OCI-LY3 (cell line): ENCODE data around the gene ADD3.

ENCODE experiments used
- H2AFZ ChIP-seq: fragments of 200-600, 300-600 bp; shearing (Covaris generic); 2 replicates; pipeline ENCODE4 v1.6.0; 2014; ENCODE audit warnings: antibody characterized with exemption, low read depth, low read length
- H3K27ac ChIP-seq: fragments of 200-600, 300-600 bp; sonication (generic); 2 replicates; pipeline ENCODE4 v1.5.1; 2014; ENCODE audit warnings: mild to moderate bottlenecking, low read length, moderate library complexity, mixed read lengths
- H3K27me3 ChIP-seq: fragments of 200-600, 300-600 bp; sonication (generic); 2 replicates; pipeline ENCODE4 v1.6.1; 2014; ENCODE audit warnings: low read depth, low read length, mixed read lengths
- H3K36me3 ChIP-seq: fragments of 200-600, 300-600 bp; sonication (generic); replicated peaks from 2 replicates; pipeline ENCODE3; 2014; ENCODE audit warnings: low read depth, low read length, mixed read lengths
- H3K4me1 ChIP-seq: fragments of 300-600, 200-600 bp; sonication (generic); 2 replicates; pipeline ENCODE4 v1.6.1; 2014; ENCODE audit warnings: low read length, mixed read lengths
- H3K4me2 ChIP-seq: fragments of 200-600, 300-600 bp; sonication (generic); 2 replicates; pipeline ENCODE4 v1.6.1; 2014; ENCODE audit warnings: low read length, mixed read lengths
- H3K4me3 ChIP-seq: fragments of 300-600, 200-600 bp; sonication (generic); 2 replicates; pipeline ENCODE4 v1.5.1; 2014; ENCODE audit warnings: antibody characterized with exemption, mild to moderate bottlenecking, low read length, moderate library complexity
- H3K79me2 ChIP-seq: fragments of 300-600, 200-600 bp; shearing (Covaris generic); 2 replicates; pipeline ENCODE4 v1.6.1; 2014; ENCODE audit warnings: mild to moderate bottlenecking, low read length, mixed read lengths
- H3K9ac ChIP-seq: fragments of 300-600, 200-600 bp; shearing (Covaris generic); 2 replicates; pipeline ENCODE4 v1.6.0; 2014; ENCODE audit warnings: mild to moderate bottlenecking, low read length, moderate library complexity
- H3K9me3 ChIP-seq: fragments of 200-600, 300-600 bp; shearing (Covaris generic); 2 replicates; pipeline ENCODE4 v1.6.1; 2014; ENCODE audit warnings: low read length, mixed read lengths; ENCODE audit not compliant: insufficient read depth
- H4K20me1 ChIP-seq: fragments of 200-600, 300-600 bp; sonication (generic); 2 replicates; pipeline ENCODE4 v1.6.1; 2016; ENCODE audit warnings: low read length, mixed read lengths; ENCODE audit not compliant: insufficient read depth
- EZH2phosphoT487 ChIP-seq: fragments of 200-600 bp; shearing (Covaris generic); IDR thresholded peaks from 2 replicates; pipeline ENCODE4 v1.6.1; 2018; ENCODE audit warnings: antibody characterized with exemption, mixed run types, low read depth
- TF ChIP-seq, protein P1 (sequence below): fragments of 200-600, 300-600 bp; sonication (generic); IDR thresholded peaks from 2 replicates; pipeline ENCODE4 v1.5.1; 2014; ENCODE audit warnings: antibody characterized with exemption, low read length, low read depth

Gene ADD3

DNA sequence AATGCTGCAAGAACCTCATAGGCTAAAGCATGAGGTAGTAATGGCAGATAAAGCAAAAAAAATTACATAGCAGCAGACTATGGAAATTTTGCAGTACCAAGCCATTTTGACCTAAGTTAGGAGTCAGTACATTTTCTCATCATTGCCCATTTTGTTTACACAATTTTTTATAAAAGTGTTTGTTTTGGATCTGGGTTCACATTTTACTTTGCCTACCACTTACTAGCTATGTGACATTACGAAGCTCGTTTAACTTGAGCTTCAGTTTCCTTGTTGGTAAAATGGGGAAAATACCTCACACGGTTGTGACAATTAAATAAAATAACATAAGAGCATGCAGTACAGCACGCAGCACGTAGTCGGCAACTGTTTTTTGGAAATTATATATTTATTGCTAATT, 99.6 kb downstream of the ADD3 start:
- no peaks in the 10 kb centered on the region for H3K79me2 ChIP-seq
- peaks cover 10% of the 10 kb centered on the region for H3K36me3 ChIP-seq
- peaks cover 20% of the 10 kb centered on the region for H3K4me1 ChIP-seq

GRCh38 chr10:110107887-110108286, 100.1 kb downstream of the ADD3 start:
- H3K4me3 ChIP-seq, result no peak overlapping the region
- no peak overlapping the region for H3K27ac ChIP-seq
- 0 out of 2 replicates have a peak, but pooled peaks cover 8% of the 10 kb centered on the region for H3K9me3 ChIP-seq
- no peaks in the 10 kb centered on the region for H4K20me1 ChIP-seq
- H3K79me2 ChIP-seq, result no peaks in the 10 kb centered on the region
- TF ChIP-seq, protein P1, sequence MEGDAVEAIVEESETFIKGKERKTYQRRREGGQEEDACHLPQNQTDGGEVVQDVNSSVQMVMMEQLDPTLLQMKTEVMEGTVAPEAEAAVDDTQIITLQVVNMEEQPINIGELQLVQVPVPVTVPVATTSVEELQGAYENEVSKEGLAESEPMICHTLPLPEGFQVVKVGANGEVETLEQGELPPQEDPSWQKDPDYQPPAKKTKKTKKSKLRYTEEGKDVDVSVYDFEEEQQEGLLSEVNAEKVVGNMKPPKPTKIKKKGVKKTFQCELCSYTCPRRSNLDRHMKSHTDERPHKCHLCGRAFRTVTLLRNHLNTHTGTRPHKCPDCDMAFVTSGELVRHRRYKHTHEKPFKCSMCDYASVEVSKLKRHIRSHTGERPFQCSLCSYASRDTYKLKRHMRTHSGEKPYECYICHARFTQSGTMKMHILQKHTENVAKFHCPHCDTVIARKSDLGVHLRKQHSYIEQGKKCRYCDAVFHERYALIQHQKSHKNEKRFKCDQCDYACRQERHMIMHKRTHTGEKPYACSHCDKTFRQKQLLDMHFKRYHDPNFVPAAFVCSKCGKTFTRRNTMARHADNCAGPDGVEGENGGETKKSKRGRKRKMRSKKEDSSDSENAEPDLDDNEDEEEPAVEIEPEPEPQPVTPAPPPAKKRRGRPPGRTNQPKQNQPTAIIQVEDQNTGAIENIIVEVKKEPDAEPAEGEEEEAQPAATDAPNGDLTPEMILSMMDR, result no peak
- TF ChIP-seq EZH2phosphoT487, result no peak
- H3K4me2 ChIP-seq, result no peak overlapping the region
- no peak overlapping the region for H3K9ac ChIP-seq
- H3K27me3 ChIP-seq, result no peaks in the 10 kb centered on the region
- peaks cover 15% of the 10 kb centered on the region for H3K4me1 ChIP-seq
- peaks cover 10% of the 10 kb centered on the region for H3K36me3 ChIP-seq
- H2AFZ ChIP-seq, result no peak overlapping the region

More for the DNA sequence above, 99.6 kb downstream of the ADD3 start:
- no peak overlapping the region for H3K4me3 ChIP-seq
- H3K27me3 ChIP-seq, result no peaks in the 10 kb centered on the region
- H3K9ac ChIP-seq, result no peak overlapping the region
- H3K9me3 ChIP-seq, result 0 out of 2 replicates have a peak, but pooled peaks cover 8% of the 10 kb centered on the region
- H3K27ac ChIP-seq, result no peak overlapping the region
- H3K4me2 ChIP-seq, result no peak overlapping the region
- H2AFZ ChIP-seq, result no peak overlapping the region
- no peaks in the 10 kb centered on the region for H4K20me1 ChIP-seq
- TF ChIP-seq, protein P1, result no peak
- no peak for TF ChIP-seq EZH2phosphoT487

- H3K27ac ChIP-seq, result no peak overlapping the region
- H3K9me3 ChIP-seq, result no peaks in the 10 kb centered on the region
- TF ChIP-seq, protein P1, result no peak
- TF ChIP-seq EZH2phosphoT487, result no peak
Observed at GRCh38 chr10:110109511-110109910, 101.7 kb downstream of the ADD3 start.

GRCh38 chr10:110110338-110110737, 102.6 kb downstream of the ADD3 start:
- no peaks in the 10 kb centered on the region for H3K36me3 ChIP-seq
- H3K4me1 ChIP-seq, result no peaks in the 10 kb centered on the region
- TF ChIP-seq EZH2phosphoT487, result no peak
- TF ChIP-seq, protein P1, result no peak

More at GRCh38 chr10:110109511-110109910, 101.7 kb downstream of the ADD3 start:
- no peak overlapping the region for H3K9ac ChIP-seq
- H3K4me3 ChIP-seq, result no peak overlapping the region
- H3K4me1 ChIP-seq, result no peaks in the 10 kb centered on the region
- no peaks in the 10 kb centered on the region for H3K27me3 ChIP-seq
- H3K4me2 ChIP-seq, result no peak overlapping the region
- H3K79me2 ChIP-seq, result no peaks in the 10 kb centered on the region
- H2AFZ ChIP-seq, result no peak overlapping the region
- no peaks in the 10 kb centered on the region for H4K20me1 ChIP-seq
- H3K36me3 ChIP-seq, result no peaks in the 10 kb centered on the region

More at GRCh38 chr10:110110338-110110737, 102.6 kb downstream of the ADD3 start:
- no peaks in the 10 kb centered on the region for H3K9me3 ChIP-seq
- H3K9ac ChIP-seq, result no peak overlapping the region
- H3K4me3 ChIP-seq, result no peak overlapping the region
- no peak overlapping the region for H2AFZ ChIP-seq
- H3K27ac ChIP-seq, result no peak overlapping the region
- H3K27me3 ChIP-seq, result no peaks in the 10 kb centered on the region
- no peaks in the 10 kb centered on the region for H3K79me2 ChIP-seq
- H4K20me1 ChIP-seq, result no peaks in the 10 kb centered on the region
- no peak overlapping the region for H3K4me2 ChIP-seq
